ENCODE data around the gene RAB10.
A peak's percentile ranks its signal among the peaks of the same experiment; 100 is the strongest.
"Not testable (repeated sequence)": the region's sequence is repeated elsewhere in the genome, so short reads cannot be mapped to it uniquely, and the experiment has no call there.

The RAB10 gene

GRCh38 chr2:26089337-26089736, 55.5 kb downstream of the RAB10 start:
- no peak for DNase-seq (ENCODE audit: low read depth)

- DNase-seq (ENCODE audit: low read depth): no peak
Measured at GRCh38 chr2:26095758-26096157, 61.9 kb downstream of the RAB10 start.

DNA sequence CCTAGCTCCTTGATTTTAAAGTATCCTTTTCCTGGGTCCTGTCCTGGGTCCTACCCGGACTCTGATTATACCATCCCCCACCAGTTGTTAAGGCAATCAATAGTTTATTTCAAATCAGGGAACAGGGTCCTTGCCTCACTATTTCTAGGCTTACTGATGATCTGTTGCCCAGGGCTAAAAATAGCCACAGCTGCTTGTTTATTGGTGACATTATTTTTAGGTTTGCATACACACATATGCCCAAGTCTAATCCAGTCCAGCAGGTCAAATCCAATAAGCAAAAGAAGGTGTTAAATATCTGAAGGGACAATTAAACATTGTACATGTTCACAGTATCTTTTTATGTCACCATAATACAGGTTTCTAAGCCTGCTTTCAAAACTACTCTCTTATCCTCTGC, 66.0 kb downstream of the RAB10 start:
- no peak for DNase-seq (ENCODE audit: low read depth)

- no peak for DNase-seq (ENCODE audit: low read depth)
Measured at GRCh38 chr2:26100384-26100783, 66.5 kb downstream of the RAB10 start.

GRCh38 chr2:26103752-26104151, 69.9 kb downstream of the RAB10 start:
- DNase-seq (ENCODE audit: low read depth): no peak

DNA sequence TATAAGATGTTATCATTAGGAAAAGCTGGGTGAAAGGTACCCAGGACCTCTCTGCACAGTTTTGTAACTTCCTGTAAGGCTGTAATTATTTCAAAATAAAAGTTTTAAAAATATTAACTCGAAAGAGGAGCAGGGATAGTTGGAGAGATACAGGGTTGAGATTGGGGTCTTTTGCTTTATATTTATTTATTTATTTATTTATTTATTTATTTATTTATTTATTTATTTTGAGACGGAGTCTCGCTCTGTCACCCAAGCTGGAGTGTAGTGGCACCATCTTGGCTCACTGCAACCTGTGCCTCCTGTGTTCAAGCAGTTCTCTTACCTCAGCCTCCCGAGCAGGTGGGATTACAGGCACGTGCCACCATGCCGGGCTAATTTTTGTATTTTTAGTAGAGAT, 74.8 kb downstream of the RAB10 start:
- DNase-seq (ENCODE audit: low read depth): not testable (repeated sequence)

GRCh38 chr2:26112201-26112600, 78.3 kb downstream of the RAB10 start:
- DNase-seq (ENCODE audit: low read depth): no peak

DNA sequence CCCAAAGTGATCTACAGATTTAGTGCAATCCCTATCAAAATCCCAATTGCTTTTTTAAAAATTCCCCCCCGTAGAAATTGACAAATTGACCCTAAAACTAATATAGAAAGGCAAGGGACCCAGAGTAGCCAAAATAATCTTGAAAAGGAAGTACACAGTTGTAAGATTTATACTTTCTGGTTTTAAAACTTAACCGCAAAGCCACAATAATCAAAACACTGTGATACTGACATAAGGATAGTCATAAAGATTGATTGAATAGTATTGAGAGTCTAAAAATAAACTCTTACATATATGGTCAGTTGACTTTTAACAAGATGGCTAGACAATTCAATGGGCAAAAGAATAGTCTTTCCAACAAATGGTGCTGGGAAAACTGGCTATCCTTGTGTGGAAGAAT, 80.3 kb downstream of the RAB10 start:
- DNase-seq (ENCODE audit: low read depth): no peak

DNA sequence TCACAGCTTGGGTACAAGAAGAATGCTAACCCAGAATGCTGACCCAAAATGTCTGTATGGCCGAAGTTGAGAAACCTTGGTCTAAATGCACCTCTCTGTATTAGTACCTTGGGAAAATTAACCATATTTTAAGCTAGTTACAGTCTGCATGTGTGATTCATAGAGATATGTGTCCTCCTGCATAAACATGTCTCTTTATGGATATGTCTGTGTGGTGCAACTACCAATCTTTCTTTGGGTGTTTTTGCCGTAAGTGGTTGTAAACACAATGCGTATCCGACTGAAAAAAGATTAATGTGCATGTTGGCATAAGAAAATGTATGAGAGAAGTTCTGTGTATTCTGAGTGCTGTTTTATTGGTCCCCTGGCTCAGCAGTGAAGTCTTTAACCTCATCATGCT, 84.8 kb downstream of the RAB10 start:
- DNase-seq (ENCODE audit: low read depth): no peak

GRCh38 chr2:26119521-26119920, 85.6 kb downstream of the RAB10 start:
- DNase-seq (ENCODE audit: low read depth): no peak

DNA sequence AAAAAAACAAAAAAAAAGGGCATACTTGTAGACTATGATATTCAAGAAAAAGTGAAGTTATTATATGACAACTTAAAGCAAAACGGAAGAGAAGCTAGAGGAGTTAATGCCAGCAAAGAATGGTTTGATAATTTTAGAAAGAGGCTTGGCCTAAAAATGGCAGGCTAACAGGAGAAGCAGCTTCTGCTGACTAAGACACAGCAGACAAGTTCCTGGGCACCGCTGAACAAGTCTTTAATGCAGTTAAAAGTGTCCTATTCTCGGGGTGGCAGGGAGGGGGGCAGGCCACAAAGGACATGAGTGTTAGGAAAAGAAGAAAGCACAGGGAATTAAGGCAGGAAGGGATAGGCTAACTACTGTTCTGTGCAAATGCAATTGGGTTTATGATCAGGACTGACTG, 88.7 kb downstream of the RAB10 start:
- DNase-seq (ENCODE audit: low read depth): no peak

DNA sequence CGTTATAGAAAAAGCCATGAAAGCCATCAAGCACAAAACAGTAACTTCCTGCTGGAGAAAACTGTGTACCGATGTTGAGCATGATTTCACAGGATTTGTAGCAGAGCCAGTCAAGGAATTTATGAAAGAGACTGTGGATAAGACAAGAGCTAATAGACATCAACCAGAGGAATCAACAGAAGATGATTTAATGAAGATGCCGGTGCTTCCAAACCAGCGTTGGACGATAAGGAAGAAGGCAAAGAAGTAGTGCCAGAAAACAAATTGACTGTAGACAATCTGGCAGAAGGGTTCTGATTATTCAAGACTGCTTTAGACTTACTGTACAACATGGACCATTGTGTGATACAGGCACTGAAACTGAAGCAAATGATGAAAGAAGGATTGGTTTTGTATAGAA, 89.5 kb downstream of the RAB10 start:
- DNase-seq (ENCODE audit: low read depth): no peak

DNA sequence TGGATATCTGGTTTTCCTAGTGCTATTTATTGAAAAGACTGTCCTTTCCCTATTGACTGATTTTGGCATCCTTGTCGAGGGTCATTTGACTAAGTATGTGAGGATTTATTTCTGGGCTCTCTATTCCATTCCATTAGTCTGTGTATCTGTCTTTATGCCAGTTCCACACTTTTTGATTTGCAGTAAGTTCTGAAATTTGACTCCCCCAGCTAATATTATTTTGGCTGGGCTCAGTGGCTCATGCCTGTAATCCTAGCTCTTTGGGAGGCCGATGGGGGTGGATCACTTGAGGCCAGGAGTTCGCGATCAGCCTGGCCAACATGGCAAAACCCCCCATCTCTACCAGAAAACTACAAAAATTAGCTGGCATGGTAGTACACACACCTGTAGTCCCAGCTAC, 92.2 kb downstream of the RAB10 start:
- DNase-seq (ENCODE audit: low read depth): no peak

DNA sequence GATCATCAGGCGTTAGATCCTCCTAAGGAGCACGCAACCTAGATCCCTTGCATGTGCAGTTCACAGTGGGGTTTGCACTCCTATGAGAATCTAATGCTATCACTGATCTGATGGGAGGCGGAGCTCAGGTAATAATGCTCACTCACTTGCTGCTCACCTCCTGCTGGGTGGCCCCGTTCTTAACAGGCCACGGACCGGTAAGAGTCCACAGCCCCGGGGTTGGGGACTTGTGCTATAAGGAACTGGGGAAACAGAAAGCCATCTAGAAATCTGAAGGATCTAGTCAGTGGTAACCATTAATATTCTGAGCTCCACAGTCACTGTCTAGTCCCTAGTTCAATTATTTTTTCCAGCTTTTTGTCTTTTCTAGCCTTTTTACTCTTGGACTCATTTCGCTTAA, 94.3 kb downstream of the RAB10 start:
- DNase-seq (ENCODE audit: low read depth): no peak

DNA sequence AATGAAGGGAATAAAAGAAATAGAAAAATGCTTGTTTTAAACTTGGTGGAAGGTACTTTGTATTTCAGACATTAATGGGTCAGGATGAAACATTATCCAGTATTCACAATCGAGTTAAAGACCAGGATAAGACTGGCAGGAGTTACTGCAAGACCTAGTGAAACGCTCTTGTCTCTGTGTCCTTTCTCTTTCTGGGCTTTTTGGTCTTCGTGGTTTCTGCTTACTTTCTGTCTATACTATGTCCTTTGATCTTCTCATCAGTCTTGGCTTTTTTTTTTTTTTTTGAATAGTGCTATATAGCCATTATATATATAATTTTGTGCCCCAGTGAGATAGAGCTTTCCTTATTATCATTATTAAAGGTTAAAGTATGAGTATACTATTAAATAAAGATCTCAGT, 96.9 kb downstream of the RAB10 start:
- no peak for DNase-seq (ENCODE audit: low read depth)

GRCh38 chr2:26136451-26136850, 102.6 kb downstream of the RAB10 start:
- DNase-seq (ENCODE audit: low read depth): no peak

- DNase-seq (ENCODE audit: low read depth): no peak
Measured at GRCh38 chr2:26139269-26140183, 105.6 kb downstream of the RAB10 start.

DNA sequence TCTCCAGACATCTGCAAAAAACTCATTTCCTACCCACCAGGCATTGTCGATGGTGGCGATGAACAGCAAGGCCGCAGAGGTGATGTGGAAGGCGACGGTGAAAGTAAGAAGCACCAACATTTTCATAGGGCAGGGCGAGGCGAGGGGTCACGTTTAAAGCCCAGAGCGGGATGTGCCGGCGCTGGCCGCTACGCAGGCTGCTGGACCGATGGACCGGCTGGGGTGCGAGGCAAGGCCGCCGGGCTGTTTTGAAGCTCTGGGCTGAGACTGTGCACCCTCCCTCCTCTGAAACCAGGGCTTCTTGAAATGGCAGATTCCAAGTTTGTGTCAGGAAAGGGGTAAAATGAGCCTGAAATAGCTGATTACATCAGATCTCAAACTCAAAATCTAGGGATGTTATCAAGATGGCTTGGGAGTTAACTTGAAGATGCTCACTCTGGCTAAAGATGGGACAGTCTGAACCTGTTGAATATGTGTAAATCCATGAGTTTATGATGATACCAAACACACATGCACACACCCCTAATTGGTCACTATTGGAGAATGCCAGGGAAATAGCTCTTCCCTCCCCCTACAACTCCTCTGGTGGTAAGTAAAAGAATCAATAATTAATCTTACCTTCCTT, 107.4 kb downstream of the RAB10 start:
- no peak for DNase-seq (ENCODE audit: low read depth)

DNA sequence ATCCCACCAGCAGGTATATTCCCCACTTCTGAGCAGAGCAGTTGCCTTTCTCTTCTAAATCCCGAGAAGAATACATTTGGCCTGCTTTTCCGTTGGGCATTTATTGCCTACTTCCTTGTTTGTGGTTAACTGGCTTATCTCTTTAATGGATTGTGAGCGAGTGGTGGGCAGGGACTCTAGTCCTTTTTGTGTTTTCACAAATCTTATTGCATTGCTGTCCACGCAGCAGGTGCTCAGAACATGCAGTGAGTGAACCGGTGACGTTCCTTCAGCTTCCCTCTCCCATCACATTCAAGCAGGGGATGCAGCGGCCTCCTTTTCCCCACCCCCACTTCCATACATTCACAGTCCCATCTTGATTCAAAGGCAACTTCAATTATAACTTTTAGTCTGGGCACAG, 110.1 kb downstream of the RAB10 start:
- DNase-seq (ENCODE audit: low read depth): no peak

DNA sequence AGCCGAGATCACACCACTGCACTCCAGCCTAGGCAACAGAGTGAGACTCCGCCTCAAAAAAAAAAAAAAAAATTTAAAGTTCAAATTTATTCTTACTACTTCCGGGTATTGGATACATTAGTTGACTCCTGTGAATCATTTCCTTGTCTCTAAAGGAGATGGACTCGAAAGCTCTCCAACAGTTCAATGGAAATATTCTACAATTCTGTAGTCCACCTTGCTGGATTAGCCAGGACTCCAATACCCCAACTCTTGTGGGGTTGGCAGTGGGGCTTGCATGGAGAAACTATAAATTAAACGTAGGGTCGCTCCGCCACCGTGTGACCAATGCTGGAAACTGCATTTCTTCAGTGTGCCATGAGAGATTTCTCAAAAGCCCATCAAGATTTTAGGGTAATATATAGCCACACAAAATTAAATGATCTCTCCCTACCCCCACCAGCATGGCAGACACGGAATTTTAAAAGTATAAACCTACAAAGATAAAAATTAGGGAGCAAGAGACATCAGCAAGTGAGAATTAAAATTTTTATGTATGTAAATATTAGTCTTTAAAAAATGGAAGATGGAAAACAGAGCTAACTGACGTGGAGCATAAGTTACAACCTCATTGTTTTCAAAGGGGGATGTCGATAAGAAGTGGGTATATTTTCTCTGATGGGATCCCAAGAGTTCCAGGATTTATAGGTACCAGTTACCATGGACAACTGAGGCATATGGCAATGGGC, 111.2 kb downstream of the RAB10 start:
- peak; percentile 20 for DNase-seq (ENCODE audit: low read depth)

DNA sequence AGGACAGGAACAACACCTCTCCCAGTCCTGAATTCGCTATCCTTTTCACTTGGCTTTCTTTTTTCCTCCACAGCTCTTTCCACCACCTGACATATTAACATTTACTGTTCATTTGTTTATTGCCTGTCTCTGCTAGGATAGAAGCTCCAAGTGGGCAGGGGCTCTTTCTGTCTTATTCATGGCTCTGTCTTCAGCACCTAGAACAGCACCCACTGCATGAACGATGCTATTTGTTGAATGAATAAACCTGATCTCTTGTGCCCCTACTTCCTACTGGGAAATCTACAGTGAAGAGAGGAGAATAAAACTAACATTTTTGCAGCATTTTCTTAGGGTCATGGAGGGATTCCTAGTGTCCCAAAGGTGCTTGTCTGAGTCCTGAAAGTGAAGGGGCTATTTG, 114.6 kb downstream of the RAB10 start:
- no peak for DNase-seq (ENCODE audit: low read depth)

DNA sequence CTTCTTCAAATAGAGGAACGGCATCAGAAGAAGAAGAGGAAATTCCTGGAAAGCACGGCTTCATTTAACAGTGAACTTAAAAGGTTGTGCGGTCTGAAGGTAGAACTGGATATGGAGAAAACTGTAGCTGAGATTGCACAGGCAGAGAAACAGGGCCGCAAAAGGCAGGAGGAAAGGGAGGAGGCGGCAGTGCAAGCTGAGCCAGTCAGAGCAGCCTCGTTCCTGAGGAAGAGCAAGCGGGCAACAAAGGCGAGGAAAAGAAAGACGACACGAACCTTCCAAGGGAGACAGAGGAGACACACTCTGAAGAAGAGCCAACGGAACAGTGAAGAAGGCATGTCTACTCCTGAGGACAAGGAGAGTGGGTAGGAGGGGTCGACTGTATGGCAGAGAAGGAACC, 116.4 kb downstream of the RAB10 start:
- no peak for DNase-seq (ENCODE audit: low read depth)

DNA sequence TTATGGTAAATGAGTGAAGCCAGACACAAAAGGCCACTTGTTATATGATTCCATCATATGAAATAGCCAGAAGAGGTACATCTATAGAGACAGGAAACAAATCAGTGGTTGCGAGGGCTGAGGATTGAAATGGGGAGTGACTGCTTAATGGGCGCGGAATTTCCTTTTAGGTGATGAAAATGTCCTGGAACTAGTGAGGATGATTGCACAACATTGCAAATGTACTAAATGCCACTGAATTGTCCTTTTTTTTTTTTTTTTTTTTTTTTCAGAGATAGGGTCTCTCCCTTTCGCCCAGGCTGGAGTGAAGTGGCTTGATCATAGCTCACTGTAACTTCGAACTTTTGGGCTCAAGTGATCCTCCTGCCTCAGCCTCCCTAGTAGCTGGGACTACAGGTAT, 123.7 kb downstream of the RAB10 start:
- no peak for DNase-seq (ENCODE audit: low read depth)

Data from GM04504 (cell line).